IPS DF 6.9 (cell line): ENCODE measurements around the gene FBXO24.
"Not testable (repeated sequence)": the region's sequence is repeated elsewhere in the genome, so short reads cannot be mapped to it uniquely, and the experiment has no call there.

Experiments used
- DNase-seq: peaks from one replicate; pipeline ENCODE4 v3.0.0-alpha.2; 2013; ENCODE audit warnings: low read depth, low spot score
- H3K27ac ChIP-seq: one replicate; pipeline ENCODE4 v1.5.1; 2013; ENCODE audit warnings: low read length, control low read depth
- H3K27me3 ChIP-seq: 2 replicates; pipeline ENCODE4 v1.6.1; 2013; ENCODE audit warnings: mild to moderate bottlenecking, low read length; ENCODE audit not compliant: control insufficient read depth, insufficient read depth
- H3K36me3 ChIP-seq: 2 replicates; pipeline ENCODE4 v1.6.1; 2013; ENCODE audit warnings: low read length; ENCODE audit not compliant: control insufficient read depth, insufficient read depth
- H3K4me1 ChIP-seq: 2 replicates; pipeline ENCODE4 v1.6.1; 2013; ENCODE audit warnings: low read length; ENCODE audit not compliant: control insufficient read depth, insufficient read depth
- H3K4me3 ChIP-seq: 2 replicates; pipeline ENCODE4 v1.5.1; 2013; ENCODE audit warnings: mild to moderate bottlenecking, low read length
- H3K9me3 ChIP-seq: 2 replicates; pipeline ENCODE4 v1.6.1; 2013; ENCODE audit warnings: low read length, inconsistent platforms; ENCODE audit not compliant: control insufficient read depth, insufficient read depth
- WGBS: extraction: QIAGEN DNeasy Blood & Tissue Kit; methylation state at CpG from one replicate; pipeline ENCODE4 v1.1.7; 2013; ENCODE audit warnings: mixed read lengths, missing lambda C conversion rate; ENCODE audit not compliant: insufficient read length, insufficient coverage; 5-methylcytosine and 5-hydroxymethylcytosine counted together

Gene FBXO24

GRCh38 chr7:100559127-100559526, 27.0 kb upstream of the FBXO24 start:
- no CpG with 5 or more reads among the region's 4 CpGs for WGBS
- DNase-seq: no peak
- H3K27ac ChIP-seq: no peak overlapping the region

GRCh38 chr7:100561491-100562194, 24.5 kb upstream of the FBXO24 start:
- no peaks in the 10 kb centered on the region for H3K36me3 ChIP-seq
- DNase-seq: no peak
- no CpG with 5 or more reads among the region's 12 CpGs for WGBS

More at GRCh38 chr7:100559127-100559526, 27.0 kb upstream of the FBXO24 start:
- no peaks in the 10 kb centered on the region for H3K27me3 ChIP-seq
- peaks cover 2% of the 10 kb centered on the region; the same call in 1 of the 2 replicates for H3K4me1 ChIP-seq
- H3K36me3 ChIP-seq: 0 out of 2 replicates have a peak, but pooled peaks cover under 1% of the 10 kb centered on the region
- no peak overlapping the region for H3K4me3 ChIP-seq
- H3K9me3 ChIP-seq: no peaks in the 10 kb centered on the region

GRCh38 chr7:100562195-100563099, 23.7 kb upstream of the FBXO24 start:
- Histone ChIP-seq H3K4me1 (peaks cover 4% of the 10 kb centered on the region; the same call in 1 of the 2 replicates), H3K27me3 (no peaks in the 10 kb centered on the region), H3K27ac (no peak overlapping the region), H3K9me3 (no peaks in the 10 kb centered on the region), H3K36me3 (no peaks in the 10 kb centered on the region), H3K4me3 (no peak overlapping the region)
- no CpG with 5 or more reads among the region's 26 CpGs for WGBS
- DNase-seq: no peak

More at GRCh38 chr7:100561491-100562194, 24.5 kb upstream of the FBXO24 start:
- Histone ChIP-seq H3K27ac (no peak overlapping the region), H3K27me3 (no peaks in the 10 kb centered on the region), H3K9me3 (no peaks in the 10 kb centered on the region), H3K4me1 (peaks cover 3% of the 10 kb centered on the region; the same call in 1 of the 2 replicates), H3K4me3 (no peak overlapping the region)

DNA sequence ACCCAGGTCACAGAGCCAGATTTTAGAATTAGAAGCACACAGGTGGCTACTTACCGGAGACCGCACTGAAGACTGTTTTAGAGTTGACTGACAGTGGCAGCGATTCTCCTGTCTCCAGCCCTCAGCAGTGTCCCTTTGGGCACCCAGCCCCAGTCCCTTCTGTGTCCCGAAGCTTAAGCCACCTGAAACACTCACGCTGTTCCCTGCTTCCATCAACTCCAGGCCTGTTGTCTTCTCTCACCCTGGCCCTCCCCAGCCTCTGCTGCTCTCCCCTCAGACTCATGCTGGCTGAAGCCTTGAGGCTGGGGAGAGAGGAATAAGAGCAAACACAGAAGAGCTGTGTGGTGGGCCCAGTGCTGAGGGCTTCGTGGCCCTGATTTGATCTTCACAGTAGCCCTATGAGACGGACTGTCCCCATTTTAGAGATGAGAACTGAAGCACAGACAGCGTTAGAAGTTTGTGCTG, 23.0 kb upstream of the FBXO24 start:
- DNase-seq: no peak
- peaks cover 9% of the 10 kb centered on the region for H3K4me1 ChIP-seq
- WGBS: no CpG with 5 or more reads among the region's 8 CpGs
- no peaks in the 10 kb centered on the region for H3K27me3 ChIP-seq
- no peaks in the 10 kb centered on the region for H3K9me3 ChIP-seq
- H3K27ac ChIP-seq: no peak overlapping the region
- no peaks in the 10 kb centered on the region for H3K36me3 ChIP-seq
- no peak overlapping the region for H3K4me3 ChIP-seq

- Histone ChIP-seq H3K27me3 (no peaks in the 10 kb centered on the region), H3K27ac (no peak overlapping the region)
- DNase-seq: peak; percentile 71
Observed at GRCh38 chr7:100563809-100564400, 22.2 kb upstream of the FBXO24 start.

DNA sequence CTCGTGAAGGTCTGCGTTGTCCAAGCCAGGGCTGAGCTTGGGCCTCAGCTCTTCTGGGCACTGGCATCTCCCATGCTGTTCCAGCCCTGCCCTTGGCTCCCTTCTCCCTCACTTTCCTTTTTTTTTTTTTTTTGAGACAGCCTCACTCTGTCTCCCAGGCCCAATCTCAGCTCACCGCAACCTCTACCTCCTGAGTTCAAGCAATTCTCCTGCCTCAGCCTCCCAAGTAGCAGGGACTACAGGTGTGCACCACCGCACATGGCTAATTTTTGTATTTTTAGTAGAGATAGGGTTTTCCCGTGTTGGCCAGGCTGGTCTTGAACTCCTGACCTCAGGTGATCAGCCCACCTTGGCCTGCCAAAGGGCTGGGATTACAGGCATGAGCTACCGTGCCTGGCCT, 21.7 kb upstream of the FBXO24 start:
- DNase-seq, H3K27me3 ChIP-seq, H3K4me3 ChIP-seq, H3K36me3 ChIP-seq, H3K9me3 ChIP-seq, H3K27ac ChIP-seq: not testable (repeated sequence)
- no CpG with 5 or more reads among the region's 6 CpGs for WGBS
- H3K4me1 ChIP-seq: peaks cover 11% of the 10 kb centered on the region

More at GRCh38 chr7:100563809-100564400, 22.2 kb upstream of the FBXO24 start:
- WGBS: no CpG with 5 or more reads among the region's 12 CpGs
- Histone ChIP-seq H3K4me1 (peaks cover 11% of the 10 kb centered on the region), H3K36me3 (no peaks in the 10 kb centered on the region), H3K4me3 (no peak overlapping the region), H3K9me3 (no peaks in the 10 kb centered on the region)

- H3K27ac ChIP-seq: no peak overlapping the region
- H3K36me3 ChIP-seq: no peaks in the 10 kb centered on the region
- H3K27me3 ChIP-seq: no peaks in the 10 kb centered on the region
- no peaks in the 10 kb centered on the region for H3K9me3 ChIP-seq
- H3K4me3 ChIP-seq: no peak overlapping the region
- H3K4me1 ChIP-seq: peaks cover 12% of the 10 kb centered on the region
- WGBS: no CpG with 5 or more reads among the region's 11 CpGs
- no peak for DNase-seq
Observed at GRCh38 chr7:100565133-100565571, 21.0 kb upstream of the FBXO24 start.

DNA sequence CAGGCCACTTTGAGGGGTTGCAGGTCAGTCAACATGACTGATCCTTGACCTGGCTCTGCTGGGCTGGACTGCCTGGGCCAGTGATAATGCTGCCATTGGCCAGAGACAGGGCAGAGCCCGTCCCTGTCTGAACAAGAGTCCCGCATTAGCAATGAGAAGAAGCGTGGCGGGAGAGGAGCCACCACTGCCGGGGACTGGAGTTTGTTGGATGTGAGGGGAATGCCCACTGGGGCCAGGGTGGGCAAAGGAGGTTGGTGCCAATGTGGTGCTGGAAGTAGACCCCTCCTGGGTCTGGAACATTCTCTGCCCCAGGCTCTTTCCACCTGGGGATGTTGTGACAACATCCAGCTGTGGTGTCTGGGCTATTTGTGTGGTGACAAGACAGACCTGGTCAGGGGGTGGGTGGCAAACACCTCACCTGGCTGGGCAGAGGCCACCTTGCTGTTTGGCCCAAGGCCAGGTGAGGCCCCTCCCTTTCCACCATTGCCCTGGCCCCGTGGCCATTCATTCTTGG, 20.1 kb upstream of the FBXO24 start:
- no CpG with 5 or more reads among the region's 6 CpGs for WGBS
- no peak for DNase-seq
- Histone ChIP-seq H3K27me3 (no peaks in the 10 kb centered on the region), H3K9me3 (no peaks in the 10 kb centered on the region), H3K4me3 (no peak overlapping the region), H3K4me1 (peaks cover 16% of the 10 kb centered on the region), H3K36me3 (no peaks in the 10 kb centered on the region), H3K27ac (no peak overlapping the region)

GRCh38 chr7:100567031-100567730, 18.9 kb upstream of the FBXO24 start:
- no peaks in the 10 kb centered on the region for H3K27me3 ChIP-seq
- DNase-seq: no peak
- H3K9me3 ChIP-seq: no peaks in the 10 kb centered on the region
- no peaks in the 10 kb centered on the region for H3K36me3 ChIP-seq
- no peak overlapping the region for H3K4me3 ChIP-seq
- H3K4me1 ChIP-seq: peaks cover 25% of the 10 kb centered on the region
- H3K27ac ChIP-seq: no peak overlapping the region
- no CpG with 5 or more reads among the region's 12 CpGs for WGBS
